SJCRH30 (cell line): ENCODE measurements around the gene MYZAP. TPM values are rescaled to one million over a fixed set of nuclear protein-coding genes. Genes with fewer than 3 reads are reported as not detected.

Experiments used
- DNase-seq, 2 experiments: peaks; one replicate each; pipeline ENCODE4 v3.0.0-alpha.2; 2015 to 2020
- H3K27ac ChIP-seq: fragments of 250-450 bp; sonication (Bioruptor Pico); 2 replicates; pipeline ENCODE4 v1.5.1; 2020; ENCODE audit warnings: mild to moderate bottlenecking, moderate library complexity
- H3K27me3 ChIP-seq: fragments of 250-450 bp; sonication (Bioruptor Pico); 2 replicates; pipeline ENCODE4 v1.5.1; 2020; ENCODE audit warnings: mild to moderate bottlenecking, moderate library complexity
- H3K36me3 ChIP-seq: fragments of 250-450 bp; sonication (Bioruptor Pico); 2 replicates; pipeline ENCODE4 v1.5.1; 2020; ENCODE audit warnings: mild to moderate bottlenecking, moderate library complexity
- H3K4me1 ChIP-seq: fragments of 250-450 bp; sonication (Bioruptor Pico); 2 replicates; pipeline ENCODE4 v1.5.1; 2020; ENCODE audit warnings: mild to moderate bottlenecking, moderate library complexity
- H3K4me3 ChIP-seq: fragments of 250-450 bp; sonication (Bioruptor Pico); 2 replicates; pipeline ENCODE4 v1.5.1; 2020; ENCODE audit warnings: mild to moderate bottlenecking, moderate library complexity
- H3K9me3 ChIP-seq: fragments of 250-450 bp; sonication (Bioruptor Pico); replicated peaks from 2 replicates; pipeline ENCODE4 v1.5.1; 2020; ENCODE audit warnings: mild to moderate bottlenecking, moderate library complexity
- total RNA-seq: library from RNA; depleted of rRNA; stranded (reverse); fragments of >200 nt; shearing (Covaris generic); gene quantifications from 2 replicates; pipeline ENCODE4 v1.2.3, GENCODE V29; 2014

The MYZAP gene
- total RNA-seq, 1 experiment from 2014 or later = 15.9 TPM

DNA sequence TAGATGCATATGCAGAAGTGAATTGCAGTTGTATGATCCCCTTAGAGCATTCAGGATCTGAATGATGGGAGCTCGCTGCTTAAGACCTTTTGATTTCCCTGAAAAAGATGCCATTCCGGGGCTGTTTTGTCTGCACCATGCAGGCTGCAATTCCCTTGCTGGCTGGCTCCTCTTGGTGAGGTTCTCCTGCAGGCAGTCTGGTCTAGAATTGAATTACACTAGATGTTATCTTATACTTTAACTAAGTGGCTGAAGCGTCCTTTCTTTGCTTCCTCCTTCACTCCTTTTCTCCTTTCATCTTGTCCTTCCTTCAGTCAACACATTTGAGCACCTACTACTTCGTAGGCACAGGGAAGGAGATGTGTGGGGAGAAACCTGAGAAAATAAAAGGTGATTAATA, 18.6 kb upstream of the MYZAP start:
- Histone ChIP-seq H3K9me3 (peaks cover 3% of the 10 kb centered on the region; the same call in 1 of the 2 replicates), H3K4me3 (no peak overlapping the region), H3K4me1 (peaks cover 9% of the 10 kb centered on the region), H3K27me3 (no peaks in the 10 kb centered on the region), H3K36me3 (no peaks in the 10 kb centered on the region), H3K27ac (no peak overlapping the region)
- no peak for DNase-seq

DNA sequence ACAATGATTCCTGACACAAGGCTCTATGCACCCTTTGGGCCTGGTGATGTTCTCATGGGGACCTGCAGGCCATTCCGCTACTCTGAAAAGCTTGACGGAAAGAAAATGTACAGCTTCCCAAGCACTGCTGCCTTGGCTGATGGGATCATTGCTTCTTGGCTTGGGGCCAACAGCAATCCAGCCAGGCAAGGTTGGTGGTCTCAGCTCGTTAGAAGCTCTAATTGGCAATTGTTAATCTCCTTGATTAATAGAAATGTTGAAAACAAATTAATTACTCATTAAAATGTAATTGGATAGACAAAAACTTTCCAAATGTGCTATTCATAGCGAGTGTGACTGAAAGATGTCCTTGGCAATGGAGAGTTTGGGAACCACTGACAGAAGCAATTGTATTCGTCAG, 16.3 kb upstream of the MYZAP start:
- no peak for DNase-seq
- no peaks in the 10 kb centered on the region for H3K36me3 ChIP-seq

DNA sequence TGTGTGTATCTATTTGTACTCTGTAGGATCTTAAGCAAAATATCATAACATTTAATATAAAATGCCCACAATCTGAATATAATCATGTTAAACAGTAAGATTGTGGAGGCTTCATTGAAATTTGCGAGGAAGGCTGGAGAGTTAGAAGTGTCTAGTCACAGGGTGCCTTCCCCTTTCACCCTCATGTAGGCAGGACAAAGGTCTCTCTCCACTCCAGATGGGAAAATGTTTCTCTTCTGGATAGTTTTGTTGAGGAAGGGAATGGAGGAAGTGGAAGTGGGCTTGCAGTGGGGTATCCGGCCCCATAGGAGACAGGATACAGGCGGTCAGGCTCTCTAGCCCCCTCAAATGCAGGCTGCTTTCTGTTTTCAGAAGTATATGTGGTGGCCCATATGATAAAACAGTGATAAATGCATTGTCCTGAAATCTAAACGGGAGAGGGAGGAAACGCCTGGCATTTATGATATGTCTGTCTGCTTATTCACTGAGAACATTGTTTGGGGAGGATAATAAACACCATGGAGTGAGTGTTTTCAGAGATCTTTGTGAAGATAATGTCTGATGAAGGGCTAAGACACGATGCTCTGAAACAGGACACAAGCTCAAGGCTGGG, 13.3 kb upstream of the MYZAP start:
- Histone ChIP-seq H3K27me3 (no peaks in the 10 kb centered on the region), H3K4me3 (no peak overlapping the region), H3K36me3 (no peaks in the 10 kb centered on the region)

More for the DNA sequence above, 16.3 kb upstream of the MYZAP start:
- Histone ChIP-seq H3K4me1 (peaks cover 12% of the 10 kb centered on the region), H3K27me3 (no peaks in the 10 kb centered on the region), H3K4me3 (no peak overlapping the region), H3K9me3 (peaks cover 3% of the 10 kb centered on the region; the same call in 1 of the 2 replicates), H3K27ac (no peak overlapping the region)

DNA sequence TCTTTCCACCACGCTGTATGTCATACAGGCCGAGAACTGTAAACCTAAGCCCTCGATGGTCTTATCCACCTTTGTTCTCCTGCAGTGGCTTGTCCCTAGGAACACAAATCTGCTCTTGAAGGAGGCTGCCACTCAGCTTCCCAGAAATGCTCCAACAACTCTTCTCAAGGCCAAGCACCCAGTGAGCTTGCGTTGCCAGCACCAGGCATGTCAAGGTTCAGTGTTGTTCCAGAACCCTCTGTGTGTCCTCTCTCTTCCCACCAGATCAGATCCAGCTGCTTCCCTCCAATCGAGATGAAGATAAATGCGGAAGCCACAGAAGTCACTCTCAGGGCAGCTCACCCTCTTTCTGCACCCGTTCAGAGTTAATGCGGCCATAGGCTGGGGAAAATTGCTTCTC, 11.3 kb upstream of the MYZAP start:
- Histone ChIP-seq H3K4me3 (no peak overlapping the region), H3K36me3 (no peaks in the 10 kb centered on the region), H3K9me3 (no peaks in the 10 kb centered on the region), H3K27ac (no peak overlapping the region), H3K4me1 (peaks cover 3% of the 10 kb centered on the region; the same call in 1 of the 2 replicates), H3K27me3 (no peaks in the 10 kb centered on the region)
- no peak for DNase-seq

More for the DNA sequence above, 13.3 kb upstream of the MYZAP start:
- no peak overlapping the region for H3K27ac ChIP-seq
- DNase-seq = no peak
- no peaks in the 10 kb centered on the region for H3K9me3 ChIP-seq
- peaks cover 3% of the 10 kb centered on the region; the same call in 1 of the 2 replicates for H3K4me1 ChIP-seq

DNA sequence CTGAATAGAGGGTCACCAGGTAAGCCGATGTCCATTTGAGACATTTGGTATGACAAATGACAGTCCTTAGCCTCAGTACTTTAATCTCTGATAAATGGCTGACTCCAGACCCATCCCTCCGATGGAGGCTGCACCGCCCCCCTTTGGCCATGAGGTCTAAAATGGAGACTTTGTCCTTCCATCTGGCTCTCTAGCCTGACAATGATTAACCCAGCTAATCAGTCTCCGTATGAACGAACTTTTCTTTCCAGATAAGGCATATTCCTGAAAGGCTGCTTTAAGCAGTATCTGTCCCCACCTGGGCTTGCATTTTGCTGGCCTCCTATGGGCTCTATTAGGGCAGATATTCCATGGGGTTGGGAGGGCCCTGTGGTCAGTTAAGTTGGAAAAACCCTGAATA, 10.8 kb upstream of the MYZAP start:
- DNase-seq = no peak
- H3K4me1 ChIP-seq = peaks cover 3% of the 10 kb centered on the region; the same call in 1 of the 2 replicates

DNA sequence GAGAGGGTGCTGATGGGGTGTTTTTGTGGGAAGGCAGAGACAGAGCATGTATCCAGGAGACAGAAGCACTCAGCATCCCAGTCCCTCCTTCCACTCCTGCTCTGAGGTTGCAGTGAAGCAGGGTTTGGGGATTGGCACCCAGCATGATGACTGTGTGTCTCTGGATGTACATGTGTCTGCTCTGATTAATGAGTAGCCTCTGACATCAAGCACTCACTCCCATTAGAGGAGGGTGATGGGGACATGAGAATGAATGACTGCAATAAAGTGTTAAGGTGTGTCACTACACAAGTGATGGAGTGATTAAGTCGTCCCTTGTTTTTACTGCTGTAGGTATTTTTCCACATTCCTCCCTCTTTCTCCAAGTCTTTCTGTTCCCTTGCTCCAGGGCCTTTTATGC, 9.6 kb upstream of the MYZAP start:
- Histone ChIP-seq H3K27ac (no peak overlapping the region), H3K4me3 (no peak overlapping the region), H3K9me3 (no peaks in the 10 kb centered on the region), H3K4me1 (peaks cover 3% of the 10 kb centered on the region; the same call in 1 of the 2 replicates), H3K36me3 (no peaks in the 10 kb centered on the region), H3K27me3 (no peaks in the 10 kb centered on the region)
- no peak for DNase-seq

More for the DNA sequence above, 10.8 kb upstream of the MYZAP start:
- Histone ChIP-seq H3K27ac (no peak overlapping the region), H3K36me3 (no peaks in the 10 kb centered on the region), H3K4me3 (no peak overlapping the region), H3K27me3 (no peaks in the 10 kb centered on the region), H3K9me3 (no peaks in the 10 kb centered on the region)

DNA sequence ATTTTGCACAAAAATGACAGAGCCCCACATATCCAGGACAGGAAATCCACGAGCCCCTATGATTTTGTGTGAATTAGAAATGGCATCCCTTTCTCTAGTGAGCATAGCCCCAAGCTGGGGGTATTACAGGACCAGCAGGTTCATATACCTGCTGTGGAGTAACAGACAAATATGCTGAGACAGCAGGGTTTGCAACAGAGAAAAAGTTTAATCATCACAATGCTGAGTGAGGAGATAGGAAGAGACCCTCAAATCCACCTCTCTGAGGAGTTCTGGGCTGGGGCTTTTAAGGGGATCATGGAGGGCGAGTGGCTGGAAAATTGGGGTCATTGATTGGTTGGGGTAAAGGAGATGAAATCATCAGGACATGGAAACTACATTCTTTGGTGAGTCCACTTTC, 8.4 kb upstream of the MYZAP start:
- Histone ChIP-seq H3K36me3 (no peaks in the 10 kb centered on the region), H3K27me3 (no peaks in the 10 kb centered on the region), H3K27ac (no peak overlapping the region), H3K9me3 (no peaks in the 10 kb centered on the region), H3K4me3 (no peak overlapping the region), H3K4me1 (peaks cover 3% of the 10 kb centered on the region; the same call in 1 of the 2 replicates)
- DNase-seq = no peak

DNA sequence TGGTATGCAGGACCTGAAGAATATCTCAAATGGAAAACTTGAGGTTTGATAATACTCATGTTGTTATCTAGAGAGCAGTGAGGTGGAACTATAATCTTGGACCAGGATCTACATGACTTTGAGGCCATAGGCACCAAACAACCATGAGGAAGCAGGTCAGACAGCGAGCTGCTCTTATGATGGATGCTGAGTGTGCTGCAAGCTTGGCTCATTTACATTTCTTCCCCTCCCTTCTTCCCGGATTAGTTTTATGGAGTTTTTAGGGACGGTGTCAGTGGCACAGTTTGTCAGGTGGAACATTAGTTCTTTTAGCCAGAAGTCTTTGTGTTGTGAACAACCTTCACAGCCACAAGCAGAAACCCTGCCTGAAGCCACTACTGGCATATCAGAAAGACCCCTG, 8.0 kb upstream of the MYZAP start:
- Histone ChIP-seq H3K27ac (no peak overlapping the region), H3K4me1 (peaks cover 3% of the 10 kb centered on the region; the same call in 1 of the 2 replicates), H3K4me3 (no peak overlapping the region), H3K9me3 (no peaks in the 10 kb centered on the region), H3K27me3 (no peaks in the 10 kb centered on the region), H3K36me3 (no peaks in the 10 kb centered on the region)
- DNase-seq = no peak

DNA sequence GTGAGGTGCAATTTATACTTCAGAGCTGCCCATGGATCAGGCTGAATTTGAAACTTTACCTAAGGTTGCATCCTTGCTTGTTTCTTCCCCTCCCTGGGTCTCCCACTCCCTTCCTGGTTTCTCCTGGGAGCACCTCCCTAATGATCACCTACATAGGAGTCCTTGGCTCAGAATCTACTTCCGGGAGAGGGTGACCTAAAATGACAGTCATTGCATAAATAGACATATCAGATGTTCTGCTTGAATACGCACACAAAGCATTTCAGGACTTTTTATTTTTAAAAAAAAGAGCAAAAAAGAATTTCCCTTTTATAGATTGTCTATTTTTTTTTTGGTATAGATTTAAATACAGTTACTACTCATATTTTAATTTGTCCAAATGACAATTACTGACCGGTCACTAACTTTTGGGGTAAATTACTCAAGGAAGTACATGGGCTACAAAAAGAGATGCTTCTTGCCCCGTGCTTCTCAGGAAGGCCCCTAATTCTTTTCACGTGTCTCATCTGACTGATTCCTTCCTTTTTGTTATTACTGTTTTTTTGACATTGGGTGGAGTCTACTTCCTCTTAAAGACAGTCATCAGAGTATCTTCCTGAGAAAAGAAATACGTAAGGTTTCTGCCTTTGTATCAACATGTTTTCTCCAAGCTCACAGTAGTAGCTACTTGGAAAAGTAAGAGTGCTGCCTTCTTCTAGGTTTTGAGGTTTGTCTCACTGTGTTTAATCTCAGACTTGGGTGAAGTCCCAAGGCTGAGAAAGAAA, 4.9 kb upstream of the MYZAP start:
- DNase-seq = no peak

DNA sequence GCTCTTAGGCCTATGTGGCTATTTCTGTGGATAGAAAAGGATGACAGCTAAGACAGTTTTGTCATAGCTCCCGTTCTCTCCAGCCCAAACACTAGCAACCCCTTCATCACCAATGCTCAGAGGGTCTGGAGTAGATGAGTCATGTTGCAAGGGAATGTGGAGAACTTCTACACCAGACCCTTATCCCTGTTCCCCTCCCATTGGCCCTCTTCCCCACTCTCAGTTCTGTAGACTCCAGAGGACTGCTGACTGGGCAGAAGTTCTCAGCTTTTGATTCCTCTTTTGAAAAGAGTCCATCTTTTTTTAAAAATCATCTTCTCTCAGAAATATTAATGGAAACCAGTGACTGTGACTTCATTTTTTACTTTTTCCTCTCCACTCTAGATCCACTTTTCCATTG, 2.4 kb upstream of the MYZAP start:
- Histone ChIP-seq H3K9me3 (no peaks in the 10 kb centered on the region), H3K4me3 (no peak overlapping the region), H3K4me1 (peaks cover 16% of the 10 kb centered on the region; the same call in 1 of the 2 replicates), H3K36me3 (no peaks in the 10 kb centered on the region), H3K27ac (no peak overlapping the region), H3K27me3 (no peaks in the 10 kb centered on the region)
- no peak for DNase-seq

More for the DNA sequence above, 4.9 kb upstream of the MYZAP start:
- no peak overlapping the region for H3K27ac ChIP-seq
- peaks cover 10% of the 10 kb centered on the region; the same call in 1 of the 2 replicates for H3K4me1 ChIP-seq
- no peaks in the 10 kb centered on the region for H3K27me3 ChIP-seq
- H3K9me3 ChIP-seq = no peaks in the 10 kb centered on the region
- H3K4me3 ChIP-seq = no peak overlapping the region
- no peaks in the 10 kb centered on the region for H3K36me3 ChIP-seq

DNA sequence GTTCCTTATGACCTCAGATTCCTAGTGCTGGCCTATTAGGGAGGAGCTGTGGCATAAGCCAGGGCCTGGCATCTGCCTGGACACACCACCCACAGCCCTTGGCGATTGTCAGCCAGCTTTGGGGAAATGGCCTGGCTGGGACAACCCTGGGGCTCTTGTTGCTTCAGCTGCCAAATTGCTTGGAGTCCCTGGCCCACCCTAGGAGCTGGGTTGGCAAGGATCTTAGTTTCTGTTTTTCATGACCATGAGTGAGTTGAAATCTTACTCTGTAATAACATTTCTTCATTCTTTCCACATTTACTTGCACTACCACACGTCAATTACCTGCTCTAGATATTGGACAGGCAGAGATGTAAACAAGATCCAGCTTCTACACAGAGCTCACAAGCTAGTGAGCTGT, 1.9 kb upstream of the MYZAP start:
- Histone ChIP-seq H3K4me1 (peaks cover 19% of the 10 kb centered on the region), H3K36me3 (no peaks in the 10 kb centered on the region), H3K4me3 (no peak overlapping the region), H3K27me3 (no peaks in the 10 kb centered on the region), H3K27ac (no peak overlapping the region), H3K9me3 (no peaks in the 10 kb centered on the region)
- peak; percentile 62 to 70 for DNase-seq

DNA sequence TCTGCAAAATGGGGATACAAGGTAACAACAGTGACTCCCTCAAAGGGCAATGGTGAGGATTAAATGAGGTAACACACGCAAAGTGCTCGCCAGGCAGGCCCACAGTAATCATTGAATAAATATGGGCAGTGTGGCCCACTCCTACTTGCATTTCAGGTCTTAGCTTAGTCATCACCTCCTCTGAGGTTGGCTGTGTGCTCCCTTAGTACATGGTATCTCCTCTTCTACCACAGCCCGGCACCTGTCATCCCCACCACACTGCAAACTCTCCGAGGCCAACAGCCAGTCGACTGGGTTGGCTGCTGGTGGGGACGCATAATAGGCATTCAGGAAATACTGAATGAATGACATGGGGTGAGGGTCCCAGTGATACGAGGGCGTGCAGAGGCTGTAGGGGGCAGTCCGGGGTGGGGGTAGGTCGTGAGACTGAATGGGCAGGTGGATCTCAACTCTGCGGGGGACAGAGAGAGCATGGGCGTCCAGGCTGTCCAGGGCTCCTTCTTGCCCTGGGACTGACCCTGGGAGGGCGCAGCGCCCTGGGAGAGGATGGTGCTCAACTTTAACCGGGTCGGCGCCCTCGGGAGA, 375 bp upstream of the MYZAP start:
- Histone ChIP-seq H3K4me3 (peak overlapping the region; percentile 79), H3K9me3 (no peaks in the 10 kb centered on the region), H3K27me3 (no peaks in the 10 kb centered on the region), H3K4me1 (peaks cover 26% of the 10 kb centered on the region), H3K27ac (0 out of 2 replicates have a peak overlapping the region, but pooled peaks have one; percentile 24), H3K36me3 (no peaks in the 10 kb centered on the region)
- DNase-seq = peak; percentile 56 to 60

DNA sequence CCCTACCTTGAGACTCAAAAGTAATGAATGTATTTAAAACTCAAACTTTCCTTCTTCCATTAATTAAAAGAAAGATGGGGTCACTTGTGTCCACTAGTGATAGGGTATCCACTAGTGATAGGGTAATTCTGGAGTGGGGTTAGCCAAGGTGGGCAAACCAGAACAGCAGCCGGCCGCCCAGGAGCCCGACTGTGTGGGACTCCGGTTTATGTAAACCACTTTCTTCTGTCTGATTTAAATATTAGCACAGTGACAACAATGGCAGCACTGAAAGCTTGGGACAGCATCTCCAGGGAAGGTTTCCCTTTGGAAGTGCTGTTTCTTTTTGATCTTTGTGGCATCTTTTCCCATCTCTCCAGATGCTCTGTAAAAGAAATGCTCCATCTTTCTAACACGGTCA, 722 bp downstream of the MYZAP start:
- Histone ChIP-seq H3K4me1 (peaks cover 26% of the 10 kb centered on the region), H3K36me3 (no peaks in the 10 kb centered on the region), H3K9me3 (no peaks in the 10 kb centered on the region), H3K27me3 (no peaks in the 10 kb centered on the region), H3K27ac (peak overlapping the region; percentile 52), H3K4me3 (peak overlapping the region; percentile 79)
- peak in 1 of 2 experiments; percentile 27 for DNase-seq

DNA sequence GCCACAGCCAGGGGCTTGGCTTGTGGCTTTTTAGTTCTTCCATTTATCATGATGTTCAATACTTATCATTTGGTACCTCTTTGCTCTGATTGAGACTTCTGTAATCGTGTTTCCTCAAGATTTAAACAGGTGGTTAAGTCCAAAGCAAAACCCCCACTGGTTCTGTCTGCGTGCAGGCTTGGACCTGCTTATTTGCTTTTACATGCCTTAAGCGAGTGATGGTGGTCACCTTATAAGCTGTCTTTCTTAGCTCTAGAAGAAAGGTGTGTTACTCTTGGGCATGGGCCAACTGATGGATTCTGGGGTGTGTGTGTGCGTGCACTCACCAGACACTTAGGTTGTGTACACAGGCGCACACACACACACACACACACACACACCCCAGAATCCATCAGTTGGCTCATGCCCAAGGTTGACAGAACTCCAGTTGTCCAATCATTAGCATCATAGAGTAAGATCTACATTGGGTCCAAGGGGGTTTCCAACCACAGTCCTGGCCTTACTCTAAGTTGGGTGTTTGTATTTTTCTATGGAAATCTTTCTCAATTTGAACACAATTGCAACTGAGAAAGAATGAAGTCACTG, 1.2 kb downstream of the MYZAP start:
- Histone ChIP-seq H3K27ac (no peak overlapping the region), H3K36me3 (no peaks in the 10 kb centered on the region), H3K27me3 (no peaks in the 10 kb centered on the region), H3K9me3 (no peaks in the 10 kb centered on the region), H3K4me1 (peaks cover 26% of the 10 kb centered on the region), H3K4me3 (peak overlapping the region; percentile 79)
- no peak for DNase-seq

DNA sequence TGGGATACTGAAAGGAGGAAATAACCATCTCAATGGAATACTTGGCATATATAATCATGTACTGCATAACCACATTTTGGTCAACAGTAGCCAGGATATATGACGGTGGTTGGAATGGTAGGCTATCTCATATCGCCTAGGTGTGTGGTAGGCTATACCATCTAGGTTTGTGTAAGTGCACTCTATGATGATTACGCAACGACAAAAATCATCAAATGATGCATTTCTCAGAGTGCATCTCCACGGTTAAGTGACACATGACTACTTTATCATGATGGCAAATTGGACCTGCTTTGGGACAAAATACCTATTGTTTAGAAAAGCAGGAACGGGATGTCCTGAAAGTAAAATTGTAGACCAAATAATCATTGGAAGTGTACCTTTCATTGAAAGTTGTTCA, 2.8 kb downstream of the MYZAP start:
- Histone ChIP-seq H3K4me1 (peaks cover 23% of the 10 kb centered on the region), H3K27ac (no peak overlapping the region), H3K27me3 (no peaks in the 10 kb centered on the region), H3K4me3 (no peak overlapping the region), H3K36me3 (no peaks in the 10 kb centered on the region), H3K9me3 (no peaks in the 10 kb centered on the region)
- DNase-seq = no peak
